Pulmonary artery endothelial cell (primary cell): ENCODE measurements around the gene PATL1. TPM values are rescaled to one million over a fixed set of nuclear protein-coding genes. Genes with fewer than 3 reads are reported as not detected.
A peak's percentile ranks its signal among the peaks of the same experiment; 100 is the strongest.
"Not testable (repeated sequence)": the region's sequence is repeated elsewhere in the genome, so short reads cannot be mapped to it uniquely, and the experiment has no call there.

Source experiments
- DNase-seq: peaks from one replicate; pipeline ENCODE4 v3.0.0-alpha.2; 2011; ENCODE audit warnings: low read depth, low spot score
- total RNA-seq: library from RNA; depleted of rRNA; stranded (reverse); fragments of >200 nt; gene quantifications from 2 replicates; pipeline ENCODE4 v1.2.3, GENCODE V29; 2014

Gene PATL1
- total RNA-seq: 5.0 and 5.6 TPM in 2 replicates

- DNase-seq: peak; percentile 94
Measured at GRCh38 chr11:59668950-59669610, at the start of gene PATL1. PATL1 (minus strand) TSS chr11:59669037; CDS start chr11:59668895, 142 bp downstream.

GRCh38 chr11:59716051-59716450 lies 47.2 kb upstream of the PATL1 start:
- no peak for DNase-seq

GRCh38 chr11:59713745-59714144 lies 44.9 kb upstream of the PATL1 start, which contains the start of gene OR10V1:
OR10V1 (minus strand) TSS chr11:59713845; CDS start chr11:59713845, 0 bp downstream.
- no peak for DNase-seq

GRCh38 chr11:59710136-59710847 lies 41.5 kb upstream of the PATL1 start:
- no peak for DNase-seq

- DNase-seq: no peak
Measured at GRCh38 chr11:59708537-59708936, 39.7 kb upstream of the PATL1 start.

GRCh38 chr11:59707371-59707770 lies 38.5 kb upstream of the PATL1 start:
- no peak for DNase-seq

- peak; percentile 83 for DNase-seq
Measured at GRCh38 chr11:59706518-59707285, 37.9 kb upstream of the PATL1 start.

- no peak for DNase-seq
Measured at GRCh38 chr11:59705294-59705693, 36.5 kb upstream of the PATL1 start.

- not testable (repeated sequence) for DNase-seq
Measured at GRCh38 chr11:59703515-59703914, 34.7 kb upstream of the PATL1 start.

GRCh38 chr11:59700157-59700556 lies 31.3 kb upstream of the PATL1 start:
- DNase-seq: not testable (repeated sequence)

GRCh38 chr11:59698506-59698905 lies 29.7 kb upstream of the PATL1 start:
- no peak for DNase-seq

- no peak for DNase-seq
Measured at GRCh38 chr11:59692915-59693314, 24.1 kb upstream of the PATL1 start.

GRCh38 chr11:59691156-59691555 lies 22.3 kb upstream of the PATL1 start:
- DNase-seq: no peak

GRCh38 chr11:59689015-59689414 lies 20.2 kb upstream of the PATL1 start:
- DNase-seq: no peak

- DNase-seq: not testable (repeated sequence)
Measured at GRCh38 chr11:59681260-59681725, 12.5 kb upstream of the PATL1 start.

GRCh38 chr11:59680287-59681154 lies 11.7 kb upstream of the PATL1 start:
- peak; percentile 39 for DNase-seq

GRCh38 chr11:59679347-59679746 lies 10.5 kb upstream of the PATL1 start:
- DNase-seq: no peak

- no peak for DNase-seq
Measured at GRCh38 chr11:59678813-59679165, 10.0 kb upstream of the PATL1 start.

GRCh38 chr11:59678118-59678812 lies 9.4 kb upstream of the PATL1 start:
- DNase-seq: no peak

GRCh38 chr11:59676205-59676604 lies 7.4 kb upstream of the PATL1 start:
- DNase-seq: no peak
